Heart right ventricle (tissue), 16 donors: Measurements from ENCODE around the gene TMBIM4. TPM values are rescaled to one million over a fixed set of nuclear protein-coding genes. Genes with fewer than 3 reads are reported as not detected.
A peak's percentile ranks its signal among the peaks of the same experiment; 100 is the strongest.

Source experiments
- ATAC-seq, 8 donors: fragments of 200-7000 bp; cut with Tn5 transposase; one replicate each; pipeline ENCODE4 v1.9.1; 2020; ENCODE audit warnings: mild to moderate bottlenecking in 8 of 8, moderate library complexity in 8 of 8, moderate number of reproducible peaks in 1 of 8
- DNase-seq, 2 donors: peaks; one replicate each; pipeline ENCODE4 v3.0.0-alpha.2; 2020
- H3K27ac ChIP-seq, 10 donors: fragments of 200-600 bp; sonication (generic) in 2 of 10; one replicate each; pipeline versions ENCODE4 v1.5.0 to v1.8.0; 2020 to 2022; ENCODE audit warnings: mild to moderate bottlenecking in 3 of 10
- H3K27me3 ChIP-seq, 7 donors: fragments of 200-600 bp; one replicate each; pipeline ENCODE4 v1.8.0; 2021 to 2022; ENCODE audit warnings: mild to moderate bottlenecking in 2 of 7
- H3K36me3 ChIP-seq, 9 donors: fragments of 200-600 bp; sonication (generic) in 1 of 9; one replicate each; pipeline versions ENCODE4 v1.5.0 to v1.8.0; 2020 to 2022; ENCODE audit warnings: mild to moderate bottlenecking in 2 of 9
- H3K4me1 ChIP-seq, 9 donors: fragments of 200-600 bp; sonication (generic) in 1 of 9; one replicate each; pipeline versions ENCODE4 v1.5.0 to v1.8.0; 2020 to 2022; ENCODE audit warnings: mild to moderate bottlenecking in 4 of 9
- H3K4me3 ChIP-seq, 10 donors: fragments of 200-600 bp; sonication (generic) in 2 of 10; one replicate each; pipeline versions ENCODE4 v1.5.0 to v1.8.0; 2020 to 2022; ENCODE audit warnings: mild to moderate bottlenecking in 7 of 10, moderate library complexity in 2 of 10
- H3K9me3 ChIP-seq, 11 donors: fragments of 200-600 bp in 10 of 11; sonication (generic) in 2 of 11; one replicate each; pipeline versions ENCODE4 v1.5.0 to v1.8.0; 2013 to 2022; ENCODE audit warnings: mild to moderate bottlenecking in 2 of 11, control low read depth in 1 of 11, moderate library complexity in 1 of 11
- WGBS, 2 donors: extraction: QIAGEN DNeasy Blood & Tissue Kit; methylation state at CpG; one replicate each; pipeline ENCODE4 v1.1.7; 2013; ENCODE audit warnings: inconsistent platforms in 1 of 2; 5-methylcytosine and 5-hydroxymethylcytosine counted together
- intact Hi-C, 10 donors: fragments of 100-400 bp; cut with DNase I; formaldehyde crosslinking; loops; one replicate each; pipeline versions ENCODE4 v1.11.1 to v1.14.2; 2022
- polyA plus RNA-seq, 2 donors: library from polyadenylated mRNA; stranded (reverse); fragments of 200-250 nt; gene quantifications; one replicate each; pipeline ENCODE4 v1.2.3, GENCODE V29; 2013
- total RNA-seq, 10 donors: library from RNA; stranded (reverse); fragmentation: NEBNext Ultra II Directional in 3 of 10; extraction: Animal tissue kit (Norgen Biotek cat#: 25700) in 3 of 10; gene quantifications; one replicate each; pipeline versions ENCODE4 v1.2.1 to v1.2.4, GENCODE V29; 2021 to 2023
- TF ChIP-seq, protein P1 (sequence below), 9 donors: fragments of 200-600 bp; sonication (generic) in 2 of 9; IDR thresholded peaks; one replicate each; pipeline versions ENCODE4 v1.5.0 to v1.8.0; 2021 to 2022; ENCODE audit warnings: antibody characterized with exemption in 9 of 9, mild to moderate bottlenecking in 5 of 9, moderate library complexity in 1 of 9
- donor health status: Arrhythmogenic right ventricular cardiomyopathy.
- donor health status: ischemic (EF 13 %, LVEDD 7.1; RV severe dilation, severe dysfunction).
- donor health status: healthy with polysubstance abuse.
- donor health status: DM: no; HTN: yes; CAD: no.
- donor health status: DM: no; HTN: no; CAD: no.
- donor health status: ischemic (EF 25% LVEDD 6.9; RV normal size, moderate dysfunction).
- donor health status: ischemic (EF 25% LVEDD 5.7; RV mildly dilated, moderate dysfunction).
- donor health status: healthy.
- donor health status: DM: yes; HTN: yes; CAD: no.
- donor health status: Ischemic cardiomyopathy.
- donor health status: ischemic (EF 35%, LVEDD 5.7; RV mildly dilated, moderate dysfunction).
- donor health status: nonischemic (EF 11% LVEDD 7.7; RV severe dilation, severe dysfunction).
- donor health status: DM: yes; HTN: yes; CAD: no.
- donor health status: PGD.
- donor health status: ischemic (EF 29% LVEDD 5.4; RV normal size, mild dysfunction).
- donor health status: nonischemic (EF 23%, LVEDD 6.1; RV moderate dilation, normal function).

Gene TMBIM4
- total and polyA plus RNA-seq, 12 donors, result 54.8 to 126 (median 66.2) TPM

DNA sequence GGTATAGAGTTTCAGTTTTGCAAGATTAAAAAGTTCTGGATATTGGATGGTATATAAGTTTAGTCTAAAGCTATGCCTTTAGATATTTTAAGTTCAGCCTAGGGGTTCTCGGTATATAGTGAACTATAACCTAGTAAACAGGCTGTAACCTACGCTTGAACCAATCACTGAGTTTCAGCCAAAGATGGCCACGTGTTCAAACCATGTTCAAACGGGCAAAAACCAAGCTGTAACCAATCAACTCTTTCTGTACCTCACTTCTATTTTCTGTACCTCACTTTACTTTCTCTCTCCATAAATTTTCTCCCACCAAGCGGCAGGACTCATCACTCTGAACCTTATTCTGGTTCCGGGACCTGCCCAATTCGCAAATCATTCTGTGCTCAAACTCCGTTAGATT, 1.4 kb downstream of the TMBIM4 start:
- H3K27me3 ChIP-seq, result no peaks in the 10 kb centered on the region
- ATAC-seq (no peak), DNase-seq (no peak)
- H3K9me3 ChIP-seq, result peaks cover 0 to 15% (median 0%) of the 10 kb centered on the region in 11 donors
- peaks cover 3 to 58% (median 22%) of the 10 kb centered on the region in 9 donors for H3K4me1 ChIP-seq
- intact Hi-C loops, result loop anchor here in 5 of 10 donors (1.0 to 10.0 kb wide), 7 partner anchors 24 to 526 kb away; partner anchors contain the start of gene HELB (in 2 of the 5)
- H3K27ac ChIP-seq, result peak overlapping the region in 9 of 10 donors; percentile 91 to 100 (median 98)
- TF ChIP-seq, protein P1, sequence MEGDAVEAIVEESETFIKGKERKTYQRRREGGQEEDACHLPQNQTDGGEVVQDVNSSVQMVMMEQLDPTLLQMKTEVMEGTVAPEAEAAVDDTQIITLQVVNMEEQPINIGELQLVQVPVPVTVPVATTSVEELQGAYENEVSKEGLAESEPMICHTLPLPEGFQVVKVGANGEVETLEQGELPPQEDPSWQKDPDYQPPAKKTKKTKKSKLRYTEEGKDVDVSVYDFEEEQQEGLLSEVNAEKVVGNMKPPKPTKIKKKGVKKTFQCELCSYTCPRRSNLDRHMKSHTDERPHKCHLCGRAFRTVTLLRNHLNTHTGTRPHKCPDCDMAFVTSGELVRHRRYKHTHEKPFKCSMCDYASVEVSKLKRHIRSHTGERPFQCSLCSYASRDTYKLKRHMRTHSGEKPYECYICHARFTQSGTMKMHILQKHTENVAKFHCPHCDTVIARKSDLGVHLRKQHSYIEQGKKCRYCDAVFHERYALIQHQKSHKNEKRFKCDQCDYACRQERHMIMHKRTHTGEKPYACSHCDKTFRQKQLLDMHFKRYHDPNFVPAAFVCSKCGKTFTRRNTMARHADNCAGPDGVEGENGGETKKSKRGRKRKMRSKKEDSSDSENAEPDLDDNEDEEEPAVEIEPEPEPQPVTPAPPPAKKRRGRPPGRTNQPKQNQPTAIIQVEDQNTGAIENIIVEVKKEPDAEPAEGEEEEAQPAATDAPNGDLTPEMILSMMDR (IDR thresholded peaks at IDR 0.05), result no peak
- WGBS, 2 donors, result 80% methylated on average over 8 of the region's 8 CpGs
- H3K36me3 ChIP-seq, result peaks cover 0 to 11% (median 0%) of the 10 kb centered on the region in 9 donors
- peak overlapping the region in 9 of 10 donors; percentile 60 to 90 (median 80) for H3K4me3 ChIP-seq

DNA sequence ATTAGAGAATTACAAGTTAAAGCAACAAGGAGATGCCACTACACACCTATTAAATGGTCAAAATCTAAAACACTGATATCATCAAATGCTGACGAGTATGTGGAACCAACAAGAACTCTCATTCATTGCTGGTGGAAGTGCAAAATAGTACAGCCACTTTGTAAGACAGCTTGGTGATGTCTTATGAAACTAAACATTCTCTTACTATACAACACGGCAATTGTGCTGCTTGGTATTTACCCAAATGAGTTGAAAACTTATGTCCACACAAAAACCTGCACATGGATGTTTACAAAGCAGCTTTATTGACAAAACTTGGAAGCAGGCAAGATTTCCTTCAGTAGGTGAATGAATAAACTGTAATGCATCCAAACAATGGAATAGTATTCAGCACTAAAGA, 3.2 kb downstream of the TMBIM4 start:
- intact Hi-C loops, result loop anchor here in 2 of 10 donors (10.0 kb wide), 3 partner anchors 68 to 528 kb away; partner anchors contain the start of gene HELB (in 2 of the 2)
- H3K27ac ChIP-seq, result no peak overlapping the region
- DNase-seq, result no peak

DNA sequence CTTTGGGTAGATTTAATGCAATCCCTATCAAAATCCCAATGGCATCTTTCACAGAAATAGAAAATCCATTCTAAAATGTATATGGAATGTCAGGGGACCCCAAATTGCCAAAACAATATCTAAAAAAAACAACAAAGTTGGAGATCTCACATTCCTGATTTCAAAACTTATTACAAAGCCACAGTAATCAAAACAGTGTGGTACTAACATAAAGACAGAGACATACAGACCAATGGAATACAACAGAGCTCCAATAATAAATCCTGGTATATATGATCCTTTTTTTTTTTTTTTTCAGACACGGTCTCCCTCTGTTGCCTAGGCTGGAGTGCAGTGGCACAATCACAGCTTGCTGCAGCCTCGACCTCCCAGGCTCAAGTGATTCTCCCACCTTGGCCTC, 4.7 kb downstream of the TMBIM4 start:
- intact Hi-C loops, result loop anchor here in 2 of 10 donors (10.0 kb wide), 3 partner anchors 70 to 530 kb away; partner anchors contain the start of gene HELB (in 2 of the 2)

More for the DNA sequence above, 3.2 kb downstream of the TMBIM4 start:
- no peak for ATAC-seq
- H3K4me3 ChIP-seq, result no peak overlapping the region
- no peaks in the 10 kb centered on the region for H3K27me3 ChIP-seq
- TF ChIP-seq, protein P1 (IDR thresholded peaks at IDR 0.05), result no peak
- H3K36me3 ChIP-seq, result peaks cover 0 to 11% (median 0%) of the 10 kb centered on the region in 9 donors
- peaks cover 5 to 63% (median 34%) of the 10 kb centered on the region in 9 donors for H3K4me1 ChIP-seq
- peaks cover 0 to 15% (median 0%) of the 10 kb centered on the region in 11 donors for H3K9me3 ChIP-seq
- 87 to 92% methylated on average over 2 of the region's 2 CpGs for WGBS, 2 donors

DNA sequence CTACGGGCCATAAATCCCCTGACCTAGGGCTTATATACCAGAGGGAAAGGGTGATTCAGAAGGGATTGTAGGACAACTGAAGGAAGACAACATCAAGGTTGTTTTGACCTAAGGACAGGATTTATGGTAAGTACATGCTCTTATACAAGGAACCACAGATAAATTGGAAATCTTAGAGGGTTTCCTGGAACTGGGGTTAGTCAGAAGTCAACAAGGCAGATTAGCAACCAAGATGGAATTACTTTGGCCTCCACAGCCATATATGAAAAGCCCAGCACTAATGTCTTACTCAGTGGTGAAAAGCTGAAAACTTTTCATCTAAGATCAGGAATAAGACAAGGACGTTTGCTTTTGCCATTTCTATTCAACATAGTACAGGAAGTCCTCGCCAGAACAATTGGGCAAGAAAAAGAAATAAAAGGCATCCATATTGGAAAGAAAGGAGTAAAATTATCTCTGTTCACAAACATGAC, 5.4 kb downstream of the TMBIM4 start:
- ATAC-seq, result no peak
- peaks cover 0 to 26% (median under 1%) of the 10 kb centered on the region in 9 donors for H3K36me3 ChIP-seq
- no peaks in the 10 kb centered on the region for H3K27me3 ChIP-seq
- intact Hi-C loops, result loop anchor here in 2 of 10 donors (10.0 kb wide), 3 partner anchors 70 to 530 kb away; partner anchors contain the start of gene HELB (in 2 of the 2)
- no peak overlapping the region for H3K4me3 ChIP-seq
- no peak for DNase-seq
- TF ChIP-seq, protein P1 (IDR thresholded peaks at IDR 0.05), result no peak
- peaks cover 0 to 17% (median 0%) of the 10 kb centered on the region in 11 donors for H3K9me3 ChIP-seq
- 84 to 87% methylated on average over 3 of the region's 3 CpGs for WGBS, 2 donors
- peaks cover 5 to 65% (median 38%) of the 10 kb centered on the region in 9 donors for H3K4me1 ChIP-seq
- H3K27ac ChIP-seq, result no peak overlapping the region

More for the DNA sequence above, 4.7 kb downstream of the TMBIM4 start:
- no peak for ATAC-seq
- Histone ChIP-seq H3K27me3 (no peaks in the 10 kb centered on the region), H3K27ac (no peak overlapping the region), H3K4me1 (peaks cover 5 to 60% (median 38%) of the 10 kb centered on the region in 9 donors), H3K9me3 (peaks cover 0 to 15% (median 0%) of the 10 kb centered on the region in 11 donors), H3K36me3 (peaks cover 0 to 18% (median 0%) of the 10 kb centered on the region in 9 donors), H3K4me3 (no peak overlapping the region)
- DNase-seq, result no peak
- WGBS, 2 donors, result 97 to 100% methylated on average over 2 of the region's 2 CpGs
- TF ChIP-seq, protein P1 (IDR thresholded peaks at IDR 0.05), result no peak
